B cell (primary cell): ENCODE data around the gene TMEM81.

Source experiments
- EZH2 ChIP-seq: IDR thresholded peaks from 2 replicates; pipeline ENCODE4 v1.6.1; 2012; ENCODE audit warnings: borderline replicate concordance, low read depth, mild to moderate bottlenecking, moderate library complexity, low read length; ENCODE audit not compliant: insufficient read depth, poor library complexity, severe bottlenecking
- TF ChIP-seq, protein P1 (sequence below): fragments of 200-600 bp; IDR thresholded peaks from one replicate; pipeline ENCODE4 v1.8.0; 2022; ENCODE audit warnings: antibody characterized with exemption, mild to moderate bottlenecking

DNA sequence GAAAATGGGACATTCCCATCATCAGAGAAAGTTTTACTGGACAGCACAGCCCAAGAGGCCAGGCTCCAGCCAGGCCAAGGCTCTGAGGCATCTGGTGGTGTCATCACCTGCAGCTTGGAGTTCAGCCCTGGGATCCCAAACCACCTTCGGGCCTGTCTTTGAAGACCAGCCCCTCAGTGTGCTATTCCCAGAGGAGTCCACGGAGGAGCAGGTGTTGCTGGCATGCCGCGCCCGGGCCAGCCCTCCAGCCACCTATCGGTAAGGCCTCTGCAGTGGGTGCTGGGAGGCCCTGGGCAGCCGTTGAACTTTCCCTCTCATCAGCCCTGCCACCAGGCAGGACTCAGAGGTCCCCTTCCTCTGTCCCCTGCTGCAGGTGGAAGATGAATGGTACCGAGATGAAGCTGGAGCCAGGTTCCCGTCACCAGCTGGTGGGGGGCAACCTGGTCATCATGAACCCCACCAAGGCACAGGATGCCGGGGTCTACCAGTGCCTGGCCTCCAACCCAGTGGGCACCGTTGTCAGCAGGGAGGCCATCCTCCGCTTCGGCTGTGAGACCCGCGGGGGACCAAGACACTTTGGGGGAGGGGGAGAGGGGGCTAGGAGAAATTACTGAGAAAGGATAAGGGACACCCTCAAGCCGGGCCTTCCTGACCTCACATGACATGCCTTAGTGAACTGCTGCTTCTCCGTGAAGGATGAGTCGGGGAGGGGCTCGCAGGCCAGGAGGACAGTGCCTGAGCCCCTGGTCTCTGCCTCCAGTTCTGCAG, 26.3 kb downstream of the TMEM81 start:
- TF ChIP-seq, protein P1, sequence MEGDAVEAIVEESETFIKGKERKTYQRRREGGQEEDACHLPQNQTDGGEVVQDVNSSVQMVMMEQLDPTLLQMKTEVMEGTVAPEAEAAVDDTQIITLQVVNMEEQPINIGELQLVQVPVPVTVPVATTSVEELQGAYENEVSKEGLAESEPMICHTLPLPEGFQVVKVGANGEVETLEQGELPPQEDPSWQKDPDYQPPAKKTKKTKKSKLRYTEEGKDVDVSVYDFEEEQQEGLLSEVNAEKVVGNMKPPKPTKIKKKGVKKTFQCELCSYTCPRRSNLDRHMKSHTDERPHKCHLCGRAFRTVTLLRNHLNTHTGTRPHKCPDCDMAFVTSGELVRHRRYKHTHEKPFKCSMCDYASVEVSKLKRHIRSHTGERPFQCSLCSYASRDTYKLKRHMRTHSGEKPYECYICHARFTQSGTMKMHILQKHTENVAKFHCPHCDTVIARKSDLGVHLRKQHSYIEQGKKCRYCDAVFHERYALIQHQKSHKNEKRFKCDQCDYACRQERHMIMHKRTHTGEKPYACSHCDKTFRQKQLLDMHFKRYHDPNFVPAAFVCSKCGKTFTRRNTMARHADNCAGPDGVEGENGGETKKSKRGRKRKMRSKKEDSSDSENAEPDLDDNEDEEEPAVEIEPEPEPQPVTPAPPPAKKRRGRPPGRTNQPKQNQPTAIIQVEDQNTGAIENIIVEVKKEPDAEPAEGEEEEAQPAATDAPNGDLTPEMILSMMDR, result no peak
- no peak for TF ChIP-seq EZH2
